ENCODE results near the gene PHOX2B. TPM values are rescaled to one million over a fixed set of nuclear protein-coding genes. Genes with fewer than 3 reads are reported as not detected.

The PHOX2B gene
- total and polyA plus RNA-seq, 9 of the 15 experiments (the other 6 are each of a cell fraction or from before 2014, with no cell fraction given): not detected

DNA sequence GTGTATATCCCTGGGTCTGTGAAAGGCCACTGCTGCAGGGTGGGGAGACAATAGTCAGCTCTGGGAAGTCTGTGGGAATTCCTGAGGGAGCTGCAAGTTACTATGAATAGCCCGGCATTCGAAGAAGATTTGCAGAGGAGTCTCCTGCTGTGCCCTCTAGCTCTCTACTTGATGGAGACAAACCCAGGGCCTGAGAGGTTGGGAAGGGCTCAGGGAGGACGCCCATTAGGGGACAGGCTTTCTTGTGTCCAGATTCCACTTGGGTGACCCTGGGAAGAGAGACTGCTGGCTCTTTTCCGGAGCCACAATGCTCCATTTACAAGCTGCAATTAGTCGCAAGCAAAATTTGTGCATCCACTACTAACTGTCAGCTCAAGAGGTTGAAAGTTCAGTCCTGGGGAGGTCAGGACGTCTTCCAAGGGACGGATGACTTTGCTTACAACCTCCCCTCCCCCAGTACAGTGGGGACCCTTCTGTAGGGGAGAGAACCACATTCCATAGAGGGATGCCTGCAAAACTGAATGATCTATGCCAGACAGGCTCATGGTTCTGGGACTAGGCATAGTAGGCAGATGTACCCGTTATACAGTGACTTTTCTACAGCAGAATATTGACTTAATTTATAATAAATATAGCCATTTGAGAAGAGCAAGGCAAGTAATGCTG lies 48.2 kb upstream of the PHOX2B start:
- in situ Hi-C loops (cut with MboI) (no loop called here), intact Hi-C loops (cut with micrococcal nuclease) (no loop called here)
- Histone ChIP-seq H3K27ac (ENCODE audit: extremely low read depth, low read depth, low read length) (no peak overlapping the region), H3K4me3 (no peak overlapping the region), H4K20me1 (replicated peaks; ENCODE audit: control insufficient read depth, insufficient read depth, low read length) (no peaks in the 10 kb centered on the region; the same call in 1 of the 2 replicates), H3K9ac (ENCODE audit: insufficient read depth in 1 of 2, low read depth in 2 of 2, low read length in 2 of 2) (no peak overlapping the region), H3K27me3 (ENCODE audit: control insufficient read depth in 2 of 2, insufficient read depth in 2 of 2, low read length in 2 of 2) (no peaks in the 10 kb centered on the region), H3K9me1 (ENCODE audit: control insufficient read depth, insufficient read depth, low read length) (no peaks in the 10 kb centered on the region), H3K36me3 (ENCODE audit: control insufficient read depth, insufficient read depth, low read length) (no peaks in the 10 kb centered on the region), H3K4me1 (replicated peaks in 1 of 2; ENCODE audit: control insufficient read depth in 2 of 2, insufficient read depth in 2 of 2, low read length in 2 of 2) (no peaks in the 10 kb centered on the region), H2AFZ (ENCODE audit: low read depth, low read length) (no peak overlapping the region), H3K4me2 (ENCODE audit: insufficient read depth, low read length) (no peak overlapping the region), H3K79me2 (ENCODE audit: control insufficient read depth, insufficient read depth, low read length) (no peaks in the 10 kb centered on the region), H3K9me3 (replicated peaks; ENCODE audit: control insufficient read depth, insufficient read depth, low read depth, low read length) (no peaks in the 10 kb centered on the region)
- CTCF ChIA-PET (ENCODE audit: low intra/inter-chr PET ratio): no interaction called here
- 0% methylated on average over 8 of the region's 8 CpGs for WGBS (ENCODE audit: insufficient coverage, low coverage, missing lambda C conversion rate)
- POLR2A ChIA-PET: interaction anchor here (1.4 kb wide), 1 partner anchor 16 kb away, joined by 3 read pairs; no protein-coding TSS in a partner anchor
- DNase-seq (ENCODE audit: extremely low read depth in 1 of 4, low spot score in 3 of 4) (no peak), ATAC-seq (no peak), FAIRE-seq (no peak)
- BruUV-seq (replicated peaks): no TSS peak
- TF ChIP-seq, protein P1, sequence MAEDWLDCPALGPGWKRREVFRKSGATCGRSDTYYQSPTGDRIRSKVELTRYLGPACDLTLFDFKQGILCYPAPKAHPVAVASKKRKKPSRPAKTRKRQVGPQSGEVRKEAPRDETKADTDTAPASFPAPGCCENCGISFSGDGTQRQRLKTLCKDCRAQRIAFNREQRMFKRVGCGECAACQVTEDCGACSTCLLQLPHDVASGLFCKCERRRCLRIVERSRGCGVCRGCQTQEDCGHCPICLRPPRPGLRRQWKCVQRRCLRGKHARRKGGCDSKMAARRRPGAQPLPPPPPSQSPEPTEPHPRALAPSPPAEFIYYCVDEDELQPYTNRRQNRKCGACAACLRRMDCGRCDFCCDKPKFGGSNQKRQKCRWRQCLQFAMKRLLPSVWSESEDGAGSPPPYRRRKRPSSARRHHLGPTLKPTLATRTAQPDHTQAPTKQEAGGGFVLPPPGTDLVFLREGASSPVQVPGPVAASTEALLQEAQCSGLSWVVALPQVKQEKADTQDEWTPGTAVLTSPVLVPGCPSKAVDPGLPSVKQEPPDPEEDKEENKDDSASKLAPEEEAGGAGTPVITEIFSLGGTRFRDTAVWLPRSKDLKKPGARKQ (CRISPR knock-in tag; IDR thresholded peaks at IDR 0.05): no peak
- TF ChIP-seq HDAC8 (tag; IDR thresholded peaks at IDR 0.05) (no peak), RNF2 (IDR thresholded peaks at IDR 0.05) (no peak), IRF2 (CRISPR knock-in tag; IDR thresholded peaks at IDR 0.05) (no peak), KHSRP (IDR thresholded peaks at IDR 0.05) (no peak), BRF1 (IDR thresholded peaks at IDR 0.05; ENCODE audit: borderline replicate concordance, extremely low read depth, insufficient read length) (no peak), SRSF7 (optimal IDR thresholded peaks at IDR 0.05; ENCODE audit: low read depth, low read length) (no peak), NCOA1 (IDR thresholded peaks at IDR 0.05; ENCODE audit: low read depth) (no peak), SIRT6 (IDR thresholded peaks at IDR 0.05; ENCODE audit: low read depth, low read length) (no peak)
